SHP77 (cell line): ENCODE data around the gene MANSC4.

ENCODE experiments used
- DNase-seq, 2 experiments: peaks; one replicate each; lab custom pipeline; 2025; lab: John Stamatoyannopoulos, UW

MANSC4 gene

GRCh38 chr12:27779920-27780611 lies at the start of gene MANSC4, which contains the start of gene KLHL42:
MANSC4 (minus strand) TSS chr12:27780236; CDS start chr12:27771276, 8,960 bp downstream.
KLHL42 (plus strand) TSS chr12:27780233; CDS start chr12:27780331, 98 bp downstream.
- peak; percentile 64 to 78 for DNase-seq

- DNase-seq: no peak
Observed at GRCh38 chr12:27828196-27828595, 48.2 kb upstream of the MANSC4 start.

GRCh38 chr12:27826076-27826475 lies 46.0 kb upstream of the MANSC4 start:
- no peak for DNase-seq

GRCh38 chr12:27824126-27824842 lies 44.2 kb upstream of the MANSC4 start:
- DNase-seq: no peak

- no peak for DNase-seq
Observed at GRCh38 chr12:27823038-27823437, 43.0 kb upstream of the MANSC4 start.

GRCh38 chr12:27822076-27822712 lies 42.2 kb upstream of the MANSC4 start:
- DNase-seq: no peak

GRCh38 chr12:27821259-27821973 lies 41.4 kb upstream of the MANSC4 start:
- DNase-seq: peak; percentile 75 to 84

- no peak for DNase-seq
Observed at GRCh38 chr12:27820564-27820963, 40.5 kb upstream of the MANSC4 start.

- DNase-seq: peak; percentile 84 to 94
Observed at GRCh38 chr12:27818401-27818918, 38.4 kb upstream of the MANSC4 start.

- peak in 1 of 2 experiments; percentile 29 for DNase-seq
Observed at GRCh38 chr12:27817766-27818165, 37.7 kb upstream of the MANSC4 start.

GRCh38 chr12:27814851-27815591 lies 35.0 kb upstream of the MANSC4 start:
- DNase-seq: no peak

GRCh38 chr12:27814411-27814810 lies 34.4 kb upstream of the MANSC4 start:
- no peak for DNase-seq

GRCh38 chr12:27812502-27812901 lies 32.5 kb upstream of the MANSC4 start:
- DNase-seq: no peak

GRCh38 chr12:27810756-27811155 lies 30.7 kb upstream of the MANSC4 start:
- no peak for DNase-seq

- no peak for DNase-seq
Observed at GRCh38 chr12:27808841-27809240, 28.8 kb upstream of the MANSC4 start.

- no peak for DNase-seq
Observed at GRCh38 chr12:27807063-27807703, 27.1 kb upstream of the MANSC4 start.

- no peak for DNase-seq
Observed at GRCh38 chr12:27806259-27806658, 26.2 kb upstream of the MANSC4 start.

- no peak for DNase-seq
Observed at GRCh38 chr12:27805238-27805637, 25.2 kb upstream of the MANSC4 start.

GRCh38 chr12:27802936-27803335 lies 22.9 kb upstream of the MANSC4 start:
- no peak for DNase-seq

- DNase-seq: peak; percentile 36 to 53
Observed at GRCh38 chr12:27802511-27802910, 22.5 kb upstream of the MANSC4 start.

- no peak for DNase-seq
Observed at GRCh38 chr12:27801630-27802029, 21.6 kb upstream of the MANSC4 start.
